Mucosa of descending colon (tissue), 3 donors: ENCODE measurements around the gene RXRG. TPM values are rescaled to one million over a fixed set of nuclear protein-coding genes. Genes with fewer than 3 reads are reported as not detected.
A peak's percentile ranks its signal among the peaks of the same experiment; 100 is the strongest.

Experiments used
- ATAC-seq: fragments of 200-7000 bp; cut with Tn5 transposase; one replicate; pipeline ENCODE4 v1.9.1; 2020; ENCODE audit warnings: mild to moderate bottlenecking, moderate library complexity
- DNase-seq, 3 donors: peaks; one replicate each; pipeline ENCODE4 v3.0.0-alpha.2; 2020
- H3K36me3 ChIP-seq: fragments of 200-600 bp; one replicate; pipeline ENCODE4 v1.8.0; 2021; ENCODE audit warnings: low read depth, mild to moderate bottlenecking
- H3K4me1 ChIP-seq: fragments of 200-600 bp; one replicate; pipeline ENCODE4 v1.8.0; 2021; ENCODE audit warnings: low read depth, mild to moderate bottlenecking
- H3K4me3 ChIP-seq: fragments of 200-600 bp; one replicate; pipeline ENCODE4 v1.8.0; 2021; ENCODE audit warnings: mild to moderate bottlenecking
- H3K9me3 ChIP-seq: fragments of 200-600 bp; one replicate; pipeline ENCODE4 v1.8.0; 2021; ENCODE audit warnings: mild to moderate bottlenecking
- intact Hi-C, 2 donors: fragments of 100-400 bp; cut with DNase I in 1 of 2; cut with micrococcal nuclease in 1 of 2; formaldehyde crosslinking; loops; one replicate each; pipeline versions ENCODE4 v1.11.0 to v1.11.1; 2022; cut with DNase I, micrococcal nuclease
- long read RNA-seq, 2 donors: library from polyadenylated mRNA; unstranded; transcript quantifications; one replicate each; pipeline ENCODE4 v2.0.0, GENCODE V29; 2019 to 2021
- total RNA-seq, 3 donors: library from RNA; stranded (reverse); fragmentation: NEBNext Ultra II Directional in 2 of 3; extraction: Animal tissue kit (Norgen Biotek cat#: 25700) in 2 of 3; gene quantifications; one replicate each; pipeline versions ENCODE4 v1.2.1 to v1.2.4, GENCODE V29; 2021 to 2023
- TF ChIP-seq, protein P1 (sequence below): fragments of 200-600 bp; IDR thresholded peaks from one replicate; pipeline ENCODE4 v1.8.0; 2022; ENCODE audit warnings: antibody characterized with exemption, mild to moderate bottlenecking
- donor health status: DM: no; HTN: no; CAD: no; lungs with moderate emphysema.
- donor health status: DM: no; HTN: no; CAD: no.
- donor health status: DM: no; HTN: yes; CAD: no.

The RXRG gene
- 1 to 10 TPM in 2 of 3 donors, under 1 TPM in 1; 0.29 to 1.8 (median 1.1) TPM for total RNA-seq
- long read RNA-seq, donor 1, transcript RXRG-201 (10 exons, 2,041 nt), result major isoform, 5 of 5 reads
- long read RNA-seq, donor 1, partial matches to known transcripts, result 0 of 5 reads
- long read RNA-seq, donor 1, other reads (novel, unspliced or antisense), result 0 of 5 reads
- long read RNA-seq, donor 2, result 0 reads

DNA sequence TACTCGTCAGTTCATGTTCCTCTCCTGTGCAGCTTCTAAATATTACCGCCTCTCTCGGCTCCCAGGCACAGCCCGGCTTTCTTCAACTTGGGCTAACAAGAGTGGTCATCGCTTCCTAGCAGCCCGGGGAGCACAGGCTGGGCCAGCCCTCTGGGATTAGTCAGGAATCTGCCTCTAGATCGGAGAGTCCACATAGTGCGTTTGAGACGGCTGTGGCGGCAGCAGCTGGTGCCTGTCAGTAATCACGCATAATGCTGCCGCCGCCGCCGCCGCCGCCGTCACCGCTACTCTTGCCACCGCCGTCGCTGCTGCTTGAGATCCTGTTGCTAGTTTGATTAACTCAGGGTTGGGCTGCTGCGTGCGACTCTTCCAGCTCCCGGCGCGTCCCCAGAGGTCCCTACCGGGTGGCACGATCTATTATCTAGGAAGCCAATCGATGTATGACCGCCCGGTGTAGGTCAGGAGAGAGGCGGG lies at the start of gene RXRG:
TSS of gene RXRG (minus strand) at position 230 of the 474 bp plus-strand sequence. CDS start 233 bp downstream, outside the sequence.
- Histone ChIP-seq H3K4me1 (no peaks in the 10 kb centered on the region), H3K9me3 (no peaks in the 10 kb centered on the region), H3K36me3 (no peaks in the 10 kb centered on the region), H3K4me3 (no peak within 1 kb of the TSS)
- DNase-seq (peak in 2 of 3 donors; percentile 12 to 22), ATAC-seq (no peak)
- intact Hi-C loops, result no loop called here
- TF ChIP-seq, protein P1, sequence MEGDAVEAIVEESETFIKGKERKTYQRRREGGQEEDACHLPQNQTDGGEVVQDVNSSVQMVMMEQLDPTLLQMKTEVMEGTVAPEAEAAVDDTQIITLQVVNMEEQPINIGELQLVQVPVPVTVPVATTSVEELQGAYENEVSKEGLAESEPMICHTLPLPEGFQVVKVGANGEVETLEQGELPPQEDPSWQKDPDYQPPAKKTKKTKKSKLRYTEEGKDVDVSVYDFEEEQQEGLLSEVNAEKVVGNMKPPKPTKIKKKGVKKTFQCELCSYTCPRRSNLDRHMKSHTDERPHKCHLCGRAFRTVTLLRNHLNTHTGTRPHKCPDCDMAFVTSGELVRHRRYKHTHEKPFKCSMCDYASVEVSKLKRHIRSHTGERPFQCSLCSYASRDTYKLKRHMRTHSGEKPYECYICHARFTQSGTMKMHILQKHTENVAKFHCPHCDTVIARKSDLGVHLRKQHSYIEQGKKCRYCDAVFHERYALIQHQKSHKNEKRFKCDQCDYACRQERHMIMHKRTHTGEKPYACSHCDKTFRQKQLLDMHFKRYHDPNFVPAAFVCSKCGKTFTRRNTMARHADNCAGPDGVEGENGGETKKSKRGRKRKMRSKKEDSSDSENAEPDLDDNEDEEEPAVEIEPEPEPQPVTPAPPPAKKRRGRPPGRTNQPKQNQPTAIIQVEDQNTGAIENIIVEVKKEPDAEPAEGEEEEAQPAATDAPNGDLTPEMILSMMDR, result no peak

DNA sequence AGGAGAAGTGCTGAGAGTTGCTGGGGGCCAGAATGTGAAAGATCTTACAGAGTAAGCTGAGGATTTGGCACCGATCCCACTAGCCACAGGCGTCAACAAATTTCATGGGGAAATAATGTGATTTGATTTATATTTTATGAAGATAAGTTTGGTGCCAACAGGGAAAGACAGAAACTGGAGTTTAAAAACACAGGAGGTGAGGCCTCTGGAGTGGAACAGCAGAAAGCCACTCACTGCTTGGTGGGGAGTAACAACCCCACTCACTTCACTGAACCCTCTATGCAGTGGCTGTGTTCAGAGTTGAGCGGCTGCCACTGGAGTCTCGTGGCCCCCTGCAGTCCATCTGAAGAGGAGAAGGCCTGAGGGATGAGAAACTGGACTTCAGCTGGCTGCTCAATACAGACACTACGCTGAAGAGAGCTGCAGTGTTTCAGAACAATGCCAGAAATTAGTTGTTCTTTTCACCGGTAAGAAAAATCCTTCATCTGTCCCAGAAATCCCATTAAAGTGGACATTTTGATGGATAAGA lies 48.0 kb upstream of the RXRG start:
- no peak overlapping the region for H3K4me3 ChIP-seq
- no peaks in the 10 kb centered on the region for H3K4me1 ChIP-seq
- H3K36me3 ChIP-seq, result no peaks in the 10 kb centered on the region
- TF ChIP-seq, protein P1, result no peak
- no peak for DNase-seq
- ATAC-seq, result no peak
- H3K9me3 ChIP-seq, result no peaks in the 10 kb centered on the region
- intact Hi-C loops, result no loop called here

DNA sequence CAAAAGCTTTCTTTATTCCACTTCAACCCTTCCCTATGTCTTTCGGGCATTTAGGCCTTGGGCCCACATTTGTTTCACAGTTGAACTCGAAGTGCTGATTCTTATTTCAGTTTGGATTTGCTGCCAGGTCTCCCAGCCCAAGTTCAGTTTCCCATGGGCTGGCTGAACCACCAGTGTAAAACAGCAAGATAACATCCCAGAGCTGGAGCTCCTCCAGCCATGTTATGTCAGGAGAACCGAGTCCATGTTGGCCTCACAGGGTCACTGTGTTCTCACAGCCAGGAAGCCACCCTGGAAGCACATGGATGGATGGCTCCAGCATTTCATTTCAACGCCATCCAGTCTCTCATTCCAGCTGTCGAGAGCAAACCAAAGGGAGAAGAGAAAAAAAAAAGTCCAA lies 45.2 kb upstream of the RXRG start:
- intact Hi-C loops, result no loop called here
- DNase-seq (no peak), ATAC-seq (no peak)
- H3K4me3 ChIP-seq, result no peak overlapping the region
- H3K9me3 ChIP-seq, result no peaks in the 10 kb centered on the region
- H3K36me3 ChIP-seq, result no peaks in the 10 kb centered on the region
- TF ChIP-seq, protein P1, result no peak
- no peaks in the 10 kb centered on the region for H3K4me1 ChIP-seq

DNA sequence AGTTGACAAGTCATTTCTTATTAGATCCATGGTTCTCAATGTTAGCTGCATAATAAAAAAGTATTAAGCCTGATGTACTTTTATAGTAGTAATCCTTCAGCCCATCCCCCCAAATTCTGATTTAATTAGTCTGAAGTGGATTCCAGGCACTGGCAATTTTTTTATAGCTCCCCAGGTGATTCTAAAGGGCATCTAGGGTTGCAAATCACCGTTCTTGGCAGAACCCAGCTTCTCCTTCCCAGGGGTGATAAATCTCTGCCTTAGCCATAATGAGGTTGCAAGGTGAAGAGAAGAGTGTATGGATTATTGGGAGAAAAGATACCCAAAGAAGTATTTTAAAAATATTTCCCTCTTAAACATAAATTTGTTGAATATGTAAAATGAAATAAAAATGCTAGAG lies 43.0 kb upstream of the RXRG start:
- intact Hi-C loops, result no loop called here
- TF ChIP-seq, protein P1, result no peak
- Histone ChIP-seq H3K9me3 (no peaks in the 10 kb centered on the region), H3K4me1 (no peaks in the 10 kb centered on the region), H3K36me3 (no peaks in the 10 kb centered on the region), H3K4me3 (no peak overlapping the region)
- ATAC-seq (no peak), DNase-seq (no peak)

DNA sequence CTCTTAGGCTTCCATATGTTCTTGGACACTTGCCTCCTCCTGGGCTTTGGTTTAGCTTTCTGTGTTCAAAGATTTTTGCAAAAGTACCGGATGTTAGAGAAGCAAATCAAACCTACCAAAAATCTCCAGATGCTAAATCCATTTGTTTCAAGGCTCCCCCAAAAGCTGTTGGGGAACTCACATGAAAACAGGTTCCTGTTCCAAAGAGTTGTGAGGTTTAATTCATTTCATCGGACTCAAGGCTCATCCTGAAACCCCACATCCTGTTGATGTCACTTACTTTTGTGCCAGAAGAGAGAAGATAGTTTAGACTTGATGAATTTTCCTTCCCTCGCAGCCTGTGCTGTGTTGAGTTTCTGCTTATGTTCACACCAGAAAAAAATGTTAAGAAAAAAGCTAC lies 41.7 kb upstream of the RXRG start:
- H3K4me3 ChIP-seq, result no peak overlapping the region
- H3K9me3 ChIP-seq, result no peaks in the 10 kb centered on the region
- intact Hi-C loops, result no loop called here
- DNase-seq (no peak), ATAC-seq (no peak)
- TF ChIP-seq, protein P1, result no peak
- no peaks in the 10 kb centered on the region for H3K36me3 ChIP-seq
- no peaks in the 10 kb centered on the region for H3K4me1 ChIP-seq
